Neural cell (in vitro differentiated cells): ENCODE data around the gene PRAF2.

Experiments
- EP300 ChIP-seq: fragments of 450-650 bp; conservative IDR thresholded peaks from 2 replicates; pipeline ENCODE4 v1.6.1; 2014; ENCODE audit warnings: antibody characterized with exemption, mild to moderate bottlenecking, moderate library complexity; ENCODE audit not compliant: poor library complexity, severe bottlenecking
- EZH2 ChIP-seq: fragments of 200-600, 300-800 bp; shearing (Covaris generic), sonication (generic); IDR thresholded peaks from 2 replicates; pipeline ENCODE4 v1.6.1; 2014; ENCODE audit warnings: antibody characterized with exemption, low read length, borderline replicate concordance, mild to moderate bottlenecking; ENCODE audit not compliant: insufficient read depth, poor library complexity, severe bottlenecking
- MXI1 ChIP-seq: fragments of 450-650 bp; conservative IDR thresholded peaks from 2 replicates; pipeline ENCODE4 v1.6.1; 2014; ENCODE audit warnings: antibody characterized with exemption, mild to moderate bottlenecking; ENCODE audit not compliant: poor library complexity, severe bottlenecking
- POLR2AphosphoS5 ChIP-seq: IDR thresholded peaks from 2 replicates; pipeline ENCODE4 v1.6.1; 2012
- RAD21 ChIP-seq: fragments of 450-650 bp; conservative IDR thresholded peaks from 2 replicates; pipeline ENCODE4 v1.6.1; 2014; ENCODE audit warnings: antibody characterized with exemption, mild to moderate bottlenecking, moderate library complexity
- SMC3 ChIP-seq: fragments of 450-650 bp; conservative IDR thresholded peaks from 2 replicates; pipeline ENCODE4 v1.6.1; 2014; ENCODE audit warnings: antibody characterized with exemption, mild to moderate bottlenecking, moderate library complexity; ENCODE audit not compliant: poor library complexity
- TAF1 ChIP-seq: IDR thresholded peaks from 2 replicates; pipeline ENCODE4 v1.6.1; 2012; ENCODE audit warnings: low read depth
- TF ChIP-seq, protein P1 (sequence below): fragments of 450-650 bp; IDR thresholded peaks from 2 replicates; pipeline ENCODE4 v1.5.1; 2014; ENCODE audit warnings: antibody characterized with exemption, mild to moderate bottlenecking, moderate library complexity; ENCODE audit not compliant: poor library complexity, severe bottlenecking
- TF ChIP-seq, protein P2 (sequence below): IDR thresholded peaks from 2 replicates; pipeline ENCODE4 v1.6.1; 2012; ENCODE audit warnings: borderline replicate concordance

DNA sequence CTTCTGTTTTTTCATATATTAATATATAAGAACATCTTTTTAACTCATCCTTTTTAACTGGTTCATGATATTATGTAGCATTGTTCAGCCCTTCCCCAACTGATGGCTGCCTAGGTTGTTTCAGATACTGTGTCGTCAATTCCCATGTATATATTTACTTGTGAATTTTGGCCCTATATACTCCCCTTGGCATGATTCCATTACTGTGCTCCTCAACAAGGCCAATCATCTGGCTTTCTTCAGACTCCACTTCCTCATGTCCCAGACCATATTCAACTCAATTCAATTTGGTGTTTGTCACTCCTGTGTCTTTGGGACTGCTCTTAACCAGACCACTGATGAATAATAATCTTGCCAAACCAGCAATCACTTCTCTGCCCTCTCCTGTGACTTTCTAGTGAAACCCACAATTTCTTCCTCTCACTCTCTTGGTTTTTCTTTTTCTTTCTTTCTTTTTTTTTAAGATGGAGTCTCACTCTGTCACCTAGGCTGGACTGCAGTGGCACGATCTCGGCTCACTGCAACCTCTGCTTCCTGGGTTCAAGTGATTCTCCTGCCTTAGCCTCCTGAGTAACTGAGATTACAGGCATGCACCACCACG is 8.6 kb upstream of the PRAF2 start:
- TF ChIP-seq, protein P1, sequence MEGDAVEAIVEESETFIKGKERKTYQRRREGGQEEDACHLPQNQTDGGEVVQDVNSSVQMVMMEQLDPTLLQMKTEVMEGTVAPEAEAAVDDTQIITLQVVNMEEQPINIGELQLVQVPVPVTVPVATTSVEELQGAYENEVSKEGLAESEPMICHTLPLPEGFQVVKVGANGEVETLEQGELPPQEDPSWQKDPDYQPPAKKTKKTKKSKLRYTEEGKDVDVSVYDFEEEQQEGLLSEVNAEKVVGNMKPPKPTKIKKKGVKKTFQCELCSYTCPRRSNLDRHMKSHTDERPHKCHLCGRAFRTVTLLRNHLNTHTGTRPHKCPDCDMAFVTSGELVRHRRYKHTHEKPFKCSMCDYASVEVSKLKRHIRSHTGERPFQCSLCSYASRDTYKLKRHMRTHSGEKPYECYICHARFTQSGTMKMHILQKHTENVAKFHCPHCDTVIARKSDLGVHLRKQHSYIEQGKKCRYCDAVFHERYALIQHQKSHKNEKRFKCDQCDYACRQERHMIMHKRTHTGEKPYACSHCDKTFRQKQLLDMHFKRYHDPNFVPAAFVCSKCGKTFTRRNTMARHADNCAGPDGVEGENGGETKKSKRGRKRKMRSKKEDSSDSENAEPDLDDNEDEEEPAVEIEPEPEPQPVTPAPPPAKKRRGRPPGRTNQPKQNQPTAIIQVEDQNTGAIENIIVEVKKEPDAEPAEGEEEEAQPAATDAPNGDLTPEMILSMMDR = no peak
- TF ChIP-seq EZH2 = no peak
- no peak for TF ChIP-seq POLR2AphosphoS5
- TF ChIP-seq SMC3 = no peak
- no peak for TF ChIP-seq MXI1
- TF ChIP-seq, protein P2, sequence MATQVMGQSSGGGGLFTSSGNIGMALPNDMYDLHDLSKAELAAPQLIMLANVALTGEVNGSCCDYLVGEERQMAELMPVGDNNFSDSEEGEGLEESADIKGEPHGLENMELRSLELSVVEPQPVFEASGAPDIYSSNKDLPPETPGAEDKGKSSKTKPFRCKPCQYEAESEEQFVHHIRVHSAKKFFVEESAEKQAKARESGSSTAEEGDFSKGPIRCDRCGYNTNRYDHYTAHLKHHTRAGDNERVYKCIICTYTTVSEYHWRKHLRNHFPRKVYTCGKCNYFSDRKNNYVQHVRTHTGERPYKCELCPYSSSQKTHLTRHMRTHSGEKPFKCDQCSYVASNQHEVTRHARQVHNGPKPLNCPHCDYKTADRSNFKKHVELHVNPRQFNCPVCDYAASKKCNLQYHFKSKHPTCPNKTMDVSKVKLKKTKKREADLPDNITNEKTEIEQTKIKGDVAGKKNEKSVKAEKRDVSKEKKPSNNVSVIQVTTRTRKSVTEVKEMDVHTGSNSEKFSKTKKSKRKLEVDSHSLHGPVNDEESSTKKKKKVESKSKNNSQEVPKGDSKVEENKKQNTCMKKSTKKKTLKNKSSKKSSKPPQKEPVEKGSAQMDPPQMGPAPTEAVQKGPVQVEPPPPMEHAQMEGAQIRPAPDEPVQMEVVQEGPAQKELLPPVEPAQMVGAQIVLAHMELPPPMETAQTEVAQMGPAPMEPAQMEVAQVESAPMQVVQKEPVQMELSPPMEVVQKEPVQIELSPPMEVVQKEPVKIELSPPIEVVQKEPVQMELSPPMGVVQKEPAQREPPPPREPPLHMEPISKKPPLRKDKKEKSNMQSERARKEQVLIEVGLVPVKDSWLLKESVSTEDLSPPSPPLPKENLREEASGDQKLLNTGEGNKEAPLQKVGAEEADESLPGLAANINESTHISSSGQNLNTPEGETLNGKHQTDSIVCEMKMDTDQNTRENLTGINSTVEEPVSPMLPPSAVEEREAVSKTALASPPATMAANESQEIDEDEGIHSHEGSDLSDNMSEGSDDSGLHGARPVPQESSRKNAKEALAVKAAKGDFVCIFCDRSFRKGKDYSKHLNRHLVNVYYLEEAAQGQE = no peak
- no peak for TF ChIP-seq RAD21
- no peak for TF ChIP-seq EP300
- TF ChIP-seq TAF1 = no peak
